ENCODE measurements around the gene CLEC16A.
A peak's percentile ranks its signal among the peaks of the same experiment; 100 is the strongest.
"Not testable (repeated sequence)": the region's sequence is repeated elsewhere in the genome, so short reads cannot be mapped to it uniquely, and the experiment has no call there.

CLEC16A gene

DNA sequence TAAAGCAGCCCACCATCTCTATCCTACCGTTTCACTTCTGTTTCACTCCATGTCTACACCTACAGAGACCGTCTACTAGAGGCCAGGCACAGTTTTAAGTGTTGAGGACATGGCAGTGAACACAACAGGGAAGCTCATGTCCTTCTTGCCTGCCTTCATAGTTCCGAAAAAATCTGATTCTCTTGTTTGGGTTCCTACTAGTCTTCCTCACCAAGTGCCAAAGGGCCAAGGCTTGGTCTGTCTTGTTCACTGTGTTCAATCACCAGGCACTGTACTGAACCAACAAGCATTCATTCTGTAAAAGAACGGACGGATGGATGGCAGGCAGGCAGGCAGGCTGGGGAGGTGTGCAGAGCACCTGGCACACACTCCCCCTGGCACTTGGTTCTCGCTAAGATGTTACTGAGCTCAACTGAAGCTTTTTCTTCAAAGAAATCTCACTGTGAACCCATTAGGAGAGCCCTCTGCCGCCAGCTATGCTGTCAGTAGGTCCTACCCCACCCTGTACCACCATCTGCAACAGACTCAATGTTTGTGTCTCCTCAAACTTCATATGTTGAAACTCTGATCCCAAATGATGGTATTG, 4.6 kb upstream of the CLEC16A start:
- no peak for FAIRE-seq

DNA sequence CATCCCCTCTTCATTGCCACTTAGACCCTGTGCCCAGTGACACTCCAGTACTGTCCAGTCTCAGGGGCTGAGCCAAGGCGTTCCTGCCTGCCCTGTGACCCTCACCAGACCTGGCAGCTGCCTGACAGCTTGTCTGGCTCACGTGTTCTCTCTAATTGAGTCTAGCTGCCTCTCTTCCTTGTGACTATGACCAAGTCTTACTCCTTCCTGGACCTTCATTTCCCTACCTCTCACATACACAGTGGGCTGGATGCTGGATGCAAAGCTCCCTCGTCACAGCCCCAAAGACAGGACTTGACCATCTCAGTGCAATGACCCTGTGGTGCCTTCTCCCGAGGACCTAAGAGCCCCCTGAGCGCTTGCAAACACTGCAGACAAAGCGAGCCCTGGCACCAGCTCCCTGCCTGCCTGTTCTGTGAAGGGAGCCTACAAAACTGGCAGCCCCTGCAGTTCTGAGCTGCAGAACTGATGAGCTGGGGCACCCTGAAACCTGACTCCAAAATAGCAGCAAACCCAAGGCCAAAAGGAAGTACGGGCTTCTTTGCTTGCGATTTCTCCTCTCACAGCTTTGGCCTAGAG, 3.8 kb upstream of the CLEC16A start:
- FAIRE-seq = no peak

DNA sequence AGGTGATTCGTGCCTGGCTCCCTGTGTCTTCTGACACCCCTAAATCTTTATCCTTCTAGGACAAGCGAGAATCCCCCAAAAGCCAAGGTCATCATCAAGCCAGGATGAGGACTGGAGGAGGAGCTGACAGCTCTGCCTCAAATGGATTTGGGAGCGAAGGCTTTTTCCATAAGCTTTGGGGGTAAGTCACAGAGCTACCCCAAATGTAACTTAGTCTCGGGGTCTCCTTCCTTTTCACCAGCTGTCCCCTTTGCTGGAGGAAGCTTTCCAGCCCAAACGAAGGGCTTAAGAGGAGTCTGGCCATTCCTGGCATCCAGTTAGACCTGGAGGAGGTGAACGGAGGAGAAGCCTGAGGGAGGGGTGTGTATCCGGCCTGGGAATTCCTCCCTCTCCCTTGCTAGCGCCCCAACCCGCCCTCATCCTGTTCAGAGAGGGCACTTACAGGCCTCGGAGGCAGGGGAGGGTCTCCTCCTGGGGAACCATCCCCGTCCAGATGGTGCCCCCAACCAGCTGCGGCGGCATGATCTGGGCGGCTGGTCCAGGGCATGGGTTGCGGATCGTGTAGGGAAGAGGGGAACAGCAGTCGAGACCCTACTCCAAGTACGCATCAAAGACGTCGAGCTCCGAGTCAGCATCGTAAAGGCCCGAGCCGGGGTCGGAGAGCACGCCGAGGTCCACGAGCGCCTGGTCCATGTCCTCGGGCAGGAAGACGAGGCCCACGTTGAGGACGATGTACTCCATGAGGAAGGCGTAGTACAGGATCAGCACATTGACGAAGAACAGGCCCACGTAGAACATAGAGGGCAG, 3.0 kb upstream of the CLEC16A start:
- FAIRE-seq = no peak

GRCh38 chr16:10941935-10942351, 2.4 kb upstream of the CLEC16A start:
- FAIRE-seq = not testable (repeated sequence)

DNA sequence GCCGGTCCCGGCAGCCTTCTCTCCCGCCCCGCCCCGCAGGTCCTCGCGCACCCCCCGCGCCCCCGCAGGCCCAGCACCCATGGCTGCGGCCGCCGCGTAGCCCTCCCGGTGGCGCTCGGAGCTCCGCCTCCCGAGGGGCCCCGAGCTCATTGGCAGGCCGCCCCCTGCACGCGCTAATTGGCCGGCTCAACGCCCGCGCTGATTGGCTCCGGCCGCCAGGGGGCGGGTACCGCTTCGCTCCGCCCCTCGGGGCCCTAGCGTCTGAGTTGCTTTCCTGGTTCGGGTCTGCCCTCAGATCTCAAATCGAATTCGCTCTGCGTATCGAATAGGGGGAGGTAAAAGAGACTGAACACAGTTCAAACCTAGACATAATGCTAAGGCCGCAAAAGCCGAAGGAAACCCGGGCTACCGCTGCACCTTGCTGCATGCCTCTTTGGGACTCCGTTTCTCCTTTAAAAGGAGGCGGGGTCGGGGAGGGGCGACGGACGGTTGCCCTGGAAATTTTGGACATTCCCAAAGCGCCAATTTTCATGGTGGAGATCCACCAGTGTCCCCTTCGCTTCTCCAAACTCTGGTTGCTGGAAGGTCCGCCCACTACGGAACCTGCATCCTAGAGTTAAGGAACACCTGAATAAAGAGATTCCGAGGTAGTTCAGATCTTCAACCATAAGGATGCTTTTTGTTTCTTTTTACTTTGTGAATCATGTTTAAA, 1.9 kb upstream of the CLEC16A start, which contains the start of gene DEXI:
Gene DEXI, minus strand, starts transcription at position 117 of the 712 bp plus-strand sequence. CDS start 463 bp downstream, outside the sequence.
- FAIRE-seq = peak; percentile 82

DNA sequence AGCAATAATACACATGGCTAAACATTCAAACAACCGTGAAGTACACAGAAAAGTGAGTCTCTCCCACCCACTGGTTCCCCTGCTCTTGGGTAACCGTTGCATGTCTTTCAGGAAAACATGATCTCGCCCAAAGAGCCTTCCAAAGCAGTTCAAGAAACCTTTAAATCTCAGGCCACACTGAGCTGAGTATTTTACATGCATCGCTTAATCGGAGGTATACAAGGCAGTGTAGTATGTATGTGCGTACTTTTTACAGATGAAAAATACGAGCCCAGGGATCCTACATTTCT, 1.4 kb upstream of the CLEC16A start:
- no peak for FAIRE-seq

DNA sequence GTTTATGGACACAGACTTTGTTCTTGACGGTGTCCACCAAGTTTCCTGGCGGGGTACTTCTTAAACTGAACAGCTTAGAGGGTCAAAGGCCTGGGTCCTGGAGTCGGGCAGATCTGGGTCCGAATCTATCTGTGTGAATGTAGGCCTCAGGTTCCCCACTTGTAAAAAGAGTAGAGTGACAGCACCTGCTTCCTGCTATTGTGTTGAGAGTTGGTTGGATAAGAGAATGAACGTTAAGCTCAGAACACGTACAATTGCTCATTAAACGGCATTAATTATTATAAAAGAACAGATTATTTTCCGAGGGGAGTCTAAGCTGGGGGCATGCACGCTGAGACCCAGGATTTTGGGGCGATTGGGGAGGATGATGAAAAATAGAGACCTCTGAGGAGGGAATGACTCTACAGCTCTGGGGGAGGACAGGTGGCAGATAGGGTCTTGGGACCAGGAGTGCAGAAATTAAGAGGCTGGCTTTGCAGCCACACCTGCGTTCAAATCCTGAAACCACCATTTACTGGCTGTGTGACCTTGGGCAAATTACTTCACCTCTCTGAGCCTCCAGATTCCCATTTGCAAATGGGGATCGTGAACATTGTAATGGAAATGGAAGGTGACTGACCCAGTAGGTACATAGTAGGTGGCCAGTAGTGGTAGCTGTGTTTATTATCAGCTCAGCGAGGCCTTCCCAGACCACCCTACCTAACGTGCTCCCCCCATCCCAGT, 862 bp downstream of the CLEC16A start:
- no peak for FAIRE-seq

DNA sequence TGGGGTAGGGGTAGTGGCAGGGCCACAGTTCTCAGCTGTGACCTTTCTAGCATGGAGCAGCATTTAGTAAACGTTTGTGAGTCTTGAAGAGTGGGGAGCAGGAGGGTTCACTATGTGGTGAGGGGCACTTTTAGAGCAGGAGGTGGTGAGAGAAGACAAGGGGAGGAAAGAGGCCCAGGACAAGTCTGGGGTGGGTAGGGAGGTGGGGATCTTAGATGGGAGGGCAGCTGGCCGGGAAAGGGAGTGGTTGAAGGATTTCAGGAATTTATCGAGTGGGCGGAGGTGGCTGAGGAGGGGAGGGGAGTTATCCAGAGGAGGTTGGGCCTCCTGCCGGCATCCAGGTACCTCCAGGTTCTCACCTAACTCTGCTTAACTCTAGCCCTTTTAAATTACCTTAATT, 1.9 kb downstream of the CLEC16A start:
- FAIRE-seq = no peak

GRCh38 chr16:10947211-10947787, 2.9 kb downstream of the CLEC16A start:
- FAIRE-seq = no peak

- FAIRE-seq = peak; percentile 17
Measured at GRCh38 chr16:10949424-10949970, 5.1 kb downstream of the CLEC16A start.

GRCh38 chr16:10950393-10950792, 6.0 kb downstream of the CLEC16A start:
- no peak for FAIRE-seq

DNA sequence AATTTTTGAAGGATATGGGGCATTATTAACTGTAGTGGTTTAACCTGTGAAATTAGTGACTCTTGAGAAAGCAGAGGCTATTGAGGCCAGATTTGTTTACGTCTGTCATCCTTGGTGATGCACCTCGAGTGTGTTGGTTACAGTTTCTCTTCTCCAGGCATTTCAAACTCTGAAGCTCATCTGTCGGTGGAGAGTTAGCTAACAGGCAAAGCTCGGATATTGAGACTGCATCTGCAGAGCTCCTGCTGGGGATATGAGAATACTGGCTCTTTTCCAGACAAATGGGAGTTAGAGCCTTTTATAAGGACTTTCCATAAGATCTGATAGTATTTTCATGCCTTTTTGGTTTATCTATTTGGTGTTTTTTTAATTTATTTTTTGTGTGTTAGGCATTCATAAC, 6.7 kb downstream of the CLEC16A start:
- FAIRE-seq = no peak

- FAIRE-seq = no peak
Measured at GRCh38 chr16:10954903-10955302, 10.5 kb downstream of the CLEC16A start.

GRCh38 chr16:10957771-10958482, 13.6 kb downstream of the CLEC16A start:
- no peak for FAIRE-seq

GRCh38 chr16:10959161-10959560, 14.8 kb downstream of the CLEC16A start:
- FAIRE-seq = no peak

DNA sequence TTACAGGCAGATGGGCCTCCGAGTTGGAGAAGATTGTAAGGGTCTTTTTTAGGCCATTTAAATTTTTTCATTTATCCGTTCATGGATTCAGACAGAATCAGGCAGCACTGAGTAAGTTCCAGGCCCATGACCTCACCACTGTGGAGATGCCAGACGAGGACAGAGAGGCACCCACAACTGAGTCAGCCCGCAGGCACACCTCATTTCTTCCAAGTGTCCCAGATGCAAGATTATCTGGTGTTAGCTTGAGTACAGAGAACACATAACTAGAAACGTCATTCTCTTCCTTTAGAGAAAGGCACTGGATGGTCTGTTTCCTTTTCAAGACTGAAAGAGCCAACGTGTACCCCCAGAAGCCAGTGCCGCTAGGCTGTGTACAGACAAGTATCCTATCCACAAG, 16.9 kb downstream of the CLEC16A start:
- no peak for FAIRE-seq

DNA sequence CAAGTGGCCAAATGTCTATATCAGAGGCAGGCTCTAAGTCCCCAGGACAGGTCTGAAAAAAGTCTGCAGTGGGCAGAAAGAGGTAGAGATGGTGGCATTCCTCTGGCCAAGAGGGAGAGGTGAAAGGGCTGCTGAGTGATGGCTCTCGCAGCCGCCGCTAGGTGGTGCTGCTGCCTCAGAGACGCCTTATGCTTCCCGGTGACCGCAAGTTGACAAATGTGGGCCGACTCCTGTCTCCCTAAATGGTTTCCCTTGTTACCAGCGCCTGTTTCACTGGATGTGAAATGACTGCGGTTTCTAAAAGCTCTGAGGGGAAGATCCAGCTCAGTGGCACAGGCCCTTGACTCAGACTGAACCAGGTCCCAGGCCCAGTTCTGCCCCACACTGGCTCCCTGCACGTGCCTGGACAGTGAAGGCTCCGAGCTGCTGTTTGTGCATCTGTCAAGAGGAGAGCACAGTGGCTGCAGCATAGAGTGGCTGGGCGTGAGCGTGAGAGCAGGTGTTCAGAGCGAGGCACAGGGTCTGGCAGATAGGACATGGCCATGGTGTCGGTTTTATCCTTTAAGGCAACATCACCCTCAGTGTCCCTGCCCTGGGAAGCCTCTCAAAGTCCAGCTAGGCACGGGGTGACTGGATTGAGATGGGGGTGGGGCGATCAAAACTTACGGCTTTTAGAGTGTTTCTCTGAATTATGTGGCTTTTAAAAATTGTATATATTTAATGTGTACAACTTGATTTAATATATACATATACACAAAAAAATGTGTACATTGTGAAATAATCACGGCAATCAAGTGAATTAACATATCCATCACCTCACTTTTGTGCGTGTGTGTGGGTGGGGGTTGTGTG, 19.9 kb downstream of the CLEC16A start:
- no peak for FAIRE-seq

GRCh38 chr16:10964891-10965326, 20.5 kb downstream of the CLEC16A start:
- FAIRE-seq = no peak

DNA sequence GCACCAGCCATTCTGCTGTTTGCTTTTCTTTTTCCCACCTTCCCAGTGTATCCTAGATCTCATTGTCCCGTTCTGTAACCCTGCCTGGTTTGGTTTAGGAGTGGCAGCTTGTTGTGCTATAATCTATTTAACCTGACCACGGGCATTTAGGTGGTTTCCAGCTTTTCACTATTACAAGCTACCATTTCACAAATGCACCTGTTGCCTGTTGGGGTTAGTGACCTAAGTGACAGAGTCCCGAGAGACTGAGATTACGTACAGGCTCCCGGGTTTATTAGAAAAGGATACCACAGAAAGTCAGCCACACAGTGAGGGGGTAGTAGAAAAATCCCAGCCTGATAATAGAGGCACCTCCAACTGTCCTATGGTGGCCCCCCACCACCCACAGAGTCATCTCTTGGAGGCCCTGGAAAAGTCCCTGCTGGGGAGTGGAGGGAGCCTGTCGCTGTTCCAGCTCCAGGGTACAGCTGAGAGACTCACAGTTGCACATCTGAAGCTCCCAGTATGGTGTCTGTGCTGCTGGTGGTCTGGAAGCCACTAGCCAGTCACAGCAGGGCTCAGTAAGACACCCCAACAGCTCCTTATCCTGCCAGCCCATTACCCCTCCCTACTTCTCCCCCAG, 21.2 kb downstream of the CLEC16A start:
- no peak for FAIRE-seq

DNA sequence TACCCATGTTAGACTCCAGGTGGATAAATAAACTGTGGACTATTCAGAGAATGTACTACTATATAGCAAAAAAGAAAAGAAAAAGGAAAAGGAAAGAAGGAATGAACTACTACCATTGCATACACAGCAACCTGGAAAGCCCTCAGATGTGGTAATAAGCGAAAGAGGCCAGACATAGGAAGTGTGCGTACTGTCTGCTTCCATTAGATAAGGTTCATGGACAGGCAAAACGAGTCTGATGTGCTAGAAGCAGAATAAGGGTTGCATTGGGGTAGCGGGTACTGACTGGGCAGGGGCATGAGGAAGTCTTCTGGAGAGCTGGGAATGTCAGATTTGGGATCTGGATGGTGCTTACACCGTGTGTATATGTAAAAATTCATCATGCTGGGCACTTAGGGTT, 21.8 kb downstream of the CLEC16A start:
- FAIRE-seq = no peak

Data from G401.6 (cell line).